ENCODE results near the gene RPL10. TPM values are rescaled to one million over a fixed set of nuclear protein-coding genes. Genes with fewer than 3 reads are reported as not detected.

Gene RPL10
- total RNA-seq, 1 experiment from 2014 or later, result 3,401 TPM

- ChIA-PET CTCF (interaction anchor here (0.6 kb wide), 1 partner anchor 12 kb away, joined by 4 read pairs; no protein-coding TSS in a partner anchor), POLR2A (ENCODE audit: unreplicated experiment) (no interaction called here)
- no TSS peak for BruUV-seq (replicated peaks)
- no peak overlapping the region for H3K4me3 ChIP-seq (ENCODE audit: low read length)
- no peaks in the 10 kb centered on the region for H3F3A ChIP-seq (ENCODE audit: low read length, unreplicated experiment)
- H3K36me3 ChIP-seq (ENCODE audit: low read depth, low read length), result no peaks in the 10 kb centered on the region; the same call in 1 of the 2 replicates
- H4K20me1 ChIP-seq (ENCODE audit: low read length), result peaks cover 5% of the 10 kb centered on the region; the same call in 1 of the 2 replicates
- peaks cover 14% of the 10 kb centered on the region for H3K4me1 ChIP-seq (ENCODE audit: insufficient read depth, low read length)
- TF ChIP-seq EZH2phosphoT487 (IDR thresholded peaks at IDR 0.05; ENCODE audit: borderline replicate concordance, low read length) (no peak), EZH2 (IDR thresholded peaks at IDR 0.05; ENCODE audit: low read length, unreplicated experiment) (no peak)
- TF ChIP-seq, protein P1, sequence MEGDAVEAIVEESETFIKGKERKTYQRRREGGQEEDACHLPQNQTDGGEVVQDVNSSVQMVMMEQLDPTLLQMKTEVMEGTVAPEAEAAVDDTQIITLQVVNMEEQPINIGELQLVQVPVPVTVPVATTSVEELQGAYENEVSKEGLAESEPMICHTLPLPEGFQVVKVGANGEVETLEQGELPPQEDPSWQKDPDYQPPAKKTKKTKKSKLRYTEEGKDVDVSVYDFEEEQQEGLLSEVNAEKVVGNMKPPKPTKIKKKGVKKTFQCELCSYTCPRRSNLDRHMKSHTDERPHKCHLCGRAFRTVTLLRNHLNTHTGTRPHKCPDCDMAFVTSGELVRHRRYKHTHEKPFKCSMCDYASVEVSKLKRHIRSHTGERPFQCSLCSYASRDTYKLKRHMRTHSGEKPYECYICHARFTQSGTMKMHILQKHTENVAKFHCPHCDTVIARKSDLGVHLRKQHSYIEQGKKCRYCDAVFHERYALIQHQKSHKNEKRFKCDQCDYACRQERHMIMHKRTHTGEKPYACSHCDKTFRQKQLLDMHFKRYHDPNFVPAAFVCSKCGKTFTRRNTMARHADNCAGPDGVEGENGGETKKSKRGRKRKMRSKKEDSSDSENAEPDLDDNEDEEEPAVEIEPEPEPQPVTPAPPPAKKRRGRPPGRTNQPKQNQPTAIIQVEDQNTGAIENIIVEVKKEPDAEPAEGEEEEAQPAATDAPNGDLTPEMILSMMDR (conservative IDR thresholded peaks at IDR 0.05; ENCODE audit: low read depth, low read length), result no peak
- peaks cover 29% of the 10 kb centered on the region for H3K79me2 ChIP-seq (ENCODE audit: low read length)
- H3K9ac ChIP-seq (ENCODE audit: low read length), result no peak overlapping the region
- ATAC-seq (no peak), DNase-seq (no peak)
- H3K9me2 ChIP-seq (replicated peaks; ENCODE audit: low read length), result no peaks in the 10 kb centered on the region
- H3K27me3 ChIP-seq (ENCODE audit: low read length), result no peaks in the 10 kb centered on the region
- H2AFZ ChIP-seq (ENCODE audit: low read length), result no peak overlapping the region
- no peak overlapping the region for H3K27ac ChIP-seq (ENCODE audit: low read length)
- H3K4me2 ChIP-seq (ENCODE audit: low read length), result no peak overlapping the region
- H3K9me3 ChIP-seq (ENCODE audit: low read length), result no peaks in the 10 kb centered on the region
- intact Hi-C loops (cut with micrococcal nuclease), result no loop called here
Observed at GRCh38 chrX:154381271-154381670, 16.9 kb upstream of the RPL10 start.

DNA sequence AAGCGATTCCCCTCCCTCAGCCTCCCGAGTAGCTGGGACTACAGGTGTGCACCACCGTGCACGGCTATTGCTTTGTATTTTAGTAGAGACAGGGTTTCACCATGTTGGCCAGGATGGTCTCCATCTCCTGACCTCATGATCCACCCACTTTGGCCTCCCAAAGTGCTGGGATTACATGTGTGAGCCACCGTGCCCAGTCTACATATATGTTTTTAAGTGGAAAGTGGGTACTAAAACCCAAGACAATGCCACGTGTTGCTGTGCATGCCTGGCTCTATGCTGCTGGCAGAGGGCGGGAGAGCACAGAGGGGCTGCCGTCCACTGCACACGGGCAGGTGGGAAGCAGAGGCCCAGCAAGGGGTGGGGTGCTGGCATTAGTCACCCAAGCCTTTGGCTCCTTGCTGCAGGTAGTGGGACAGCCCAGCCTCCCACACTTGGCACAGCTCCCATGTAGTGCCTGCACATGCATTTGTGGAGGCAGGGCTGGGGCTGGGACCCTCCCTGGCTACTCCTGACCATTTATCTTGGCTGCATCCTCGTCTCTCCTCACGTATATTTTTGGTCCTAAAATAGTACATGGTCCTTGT lies 15.6 kb upstream of the RPL10 start:
- Histone ChIP-seq H3K9me2 (replicated peaks; ENCODE audit: low read length) (no peaks in the 10 kb centered on the region), H3K79me2 (ENCODE audit: low read length) (peaks cover 19% of the 10 kb centered on the region), H3K4me3 (ENCODE audit: low read length) (no peak overlapping the region), H3K9ac (ENCODE audit: low read length) (no peak overlapping the region), H3K4me2 (ENCODE audit: low read length) (no peak overlapping the region), H3K4me1 (ENCODE audit: insufficient read depth, low read length) (peaks cover 14% of the 10 kb centered on the region), H3K27me3 (ENCODE audit: low read length) (no peaks in the 10 kb centered on the region), H3K36me3 (ENCODE audit: low read depth, low read length) (no peaks in the 10 kb centered on the region; the same call in 1 of the 2 replicates), H3K9me3 (ENCODE audit: low read length) (no peaks in the 10 kb centered on the region), H2AFZ (ENCODE audit: low read length) (no peak overlapping the region), H3F3A (ENCODE audit: low read length, unreplicated experiment) (no peaks in the 10 kb centered on the region), H4K20me1 (ENCODE audit: low read length) (peaks cover 5% of the 10 kb centered on the region; the same call in 1 of the 2 replicates), H3K27ac (ENCODE audit: low read length) (no peak overlapping the region)
- no TSS peak for BruUV-seq (replicated peaks)
- ATAC-seq, result no peak
- ChIA-PET POLR2A (ENCODE audit: unreplicated experiment) (no interaction called here), CTCF (interaction anchor here (1.2 kb wide), 1 partner anchor 9 kb away, joined by 7 read pairs; no protein-coding TSS in a partner anchor)
- TF ChIP-seq EZH2 (IDR thresholded peaks at IDR 0.05; ENCODE audit: low read length, unreplicated experiment) (no peak), EZH2phosphoT487 (IDR thresholded peaks at IDR 0.05; ENCODE audit: borderline replicate concordance, low read length) (no peak)
- TF ChIP-seq, protein P1 (conservative IDR thresholded peaks at IDR 0.05; ENCODE audit: low read depth, low read length), result no peak
- intact Hi-C loops (cut with micrococcal nuclease), result no loop called here
- peak; percentile 39 for DNase-seq

Data from PC-3 (cell line).